Measurements from ENCODE around the gene RIPK1. TPM values are rescaled to one million over a fixed set of nuclear protein-coding genes. Genes with fewer than 3 reads are reported as not detected.
A peak's percentile ranks its signal among the peaks of the same experiment; 100 is the strongest.

Gene RIPK1
- total RNA-seq, 1 donor from 2014 or later, result 26.3 TPM

DNA sequence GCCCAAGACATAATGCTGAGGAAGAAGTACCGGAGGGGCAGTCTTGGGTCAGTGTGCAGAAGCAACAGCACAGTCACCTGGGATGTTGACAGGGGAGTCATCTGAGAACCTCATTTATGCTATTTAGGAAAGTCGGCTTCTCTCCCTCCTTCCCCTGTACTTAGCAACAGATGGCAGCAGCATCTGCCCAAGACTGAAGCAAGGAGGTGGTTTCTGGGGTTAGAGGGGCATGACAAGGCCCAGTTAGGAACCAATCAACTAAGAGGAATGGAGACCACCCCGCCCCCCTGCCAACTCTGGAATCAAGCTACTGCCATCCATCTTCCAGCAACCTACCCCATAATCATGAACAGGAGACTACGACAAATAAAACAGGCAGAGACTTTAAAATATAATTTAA, 21.7 kb downstream of the RIPK1 start:
- no peak for ATAC-seq
- TF ChIP-seq, protein P1, sequence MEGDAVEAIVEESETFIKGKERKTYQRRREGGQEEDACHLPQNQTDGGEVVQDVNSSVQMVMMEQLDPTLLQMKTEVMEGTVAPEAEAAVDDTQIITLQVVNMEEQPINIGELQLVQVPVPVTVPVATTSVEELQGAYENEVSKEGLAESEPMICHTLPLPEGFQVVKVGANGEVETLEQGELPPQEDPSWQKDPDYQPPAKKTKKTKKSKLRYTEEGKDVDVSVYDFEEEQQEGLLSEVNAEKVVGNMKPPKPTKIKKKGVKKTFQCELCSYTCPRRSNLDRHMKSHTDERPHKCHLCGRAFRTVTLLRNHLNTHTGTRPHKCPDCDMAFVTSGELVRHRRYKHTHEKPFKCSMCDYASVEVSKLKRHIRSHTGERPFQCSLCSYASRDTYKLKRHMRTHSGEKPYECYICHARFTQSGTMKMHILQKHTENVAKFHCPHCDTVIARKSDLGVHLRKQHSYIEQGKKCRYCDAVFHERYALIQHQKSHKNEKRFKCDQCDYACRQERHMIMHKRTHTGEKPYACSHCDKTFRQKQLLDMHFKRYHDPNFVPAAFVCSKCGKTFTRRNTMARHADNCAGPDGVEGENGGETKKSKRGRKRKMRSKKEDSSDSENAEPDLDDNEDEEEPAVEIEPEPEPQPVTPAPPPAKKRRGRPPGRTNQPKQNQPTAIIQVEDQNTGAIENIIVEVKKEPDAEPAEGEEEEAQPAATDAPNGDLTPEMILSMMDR (IDR thresholded peaks at IDR 0.05), result no peak
- intact Hi-C loops (cut with DNase I), result no loop called here
- Histone ChIP-seq H3K4me3 (no peak overlapping the region), H3K27ac (no peak overlapping the region), H3K27me3 (ENCODE audit: low read depth) (no peaks in the 10 kb centered on the region), H3K4me1 (no peaks in the 10 kb centered on the region), H3K9me3 (no peaks in the 10 kb centered on the region), H3K36me3 (peaks cover 66% of the 10 kb centered on the region)
- no peak for DNase-seq

DNA sequence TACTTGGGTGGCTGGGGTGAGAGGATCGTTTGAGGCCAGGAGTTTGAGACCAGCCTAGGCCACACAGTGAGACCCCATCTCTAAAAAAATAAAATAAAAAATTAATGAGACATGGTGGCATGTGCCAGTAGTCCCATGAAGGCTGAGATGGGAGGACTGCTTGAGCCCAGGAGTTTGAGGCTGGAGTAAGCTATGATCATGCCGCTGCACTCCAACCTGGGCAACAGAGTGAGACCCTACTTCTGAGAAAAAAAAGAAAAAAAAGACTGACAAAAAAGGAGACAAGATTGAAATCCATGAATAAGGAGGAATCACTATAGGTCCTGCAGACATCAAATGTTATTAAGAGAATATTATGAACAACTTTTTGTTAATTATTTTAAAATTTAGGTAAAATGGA, 26.5 kb downstream of the RIPK1 start:
- H3K27me3 ChIP-seq (ENCODE audit: low read depth), result no peaks in the 10 kb centered on the region
- no peak overlapping the region for H3K27ac ChIP-seq
- no peaks in the 10 kb centered on the region for H3K9me3 ChIP-seq
- TF ChIP-seq, protein P1 (IDR thresholded peaks at IDR 0.05), result no peak
- ATAC-seq (no peak), DNase-seq (no peak)
- no peak overlapping the region for H3K4me3 ChIP-seq
- peaks cover 68% of the 10 kb centered on the region for H3K36me3 ChIP-seq
- intact Hi-C loops (cut with DNase I), result no loop called here
- no peaks in the 10 kb centered on the region for H3K4me1 ChIP-seq

DNA sequence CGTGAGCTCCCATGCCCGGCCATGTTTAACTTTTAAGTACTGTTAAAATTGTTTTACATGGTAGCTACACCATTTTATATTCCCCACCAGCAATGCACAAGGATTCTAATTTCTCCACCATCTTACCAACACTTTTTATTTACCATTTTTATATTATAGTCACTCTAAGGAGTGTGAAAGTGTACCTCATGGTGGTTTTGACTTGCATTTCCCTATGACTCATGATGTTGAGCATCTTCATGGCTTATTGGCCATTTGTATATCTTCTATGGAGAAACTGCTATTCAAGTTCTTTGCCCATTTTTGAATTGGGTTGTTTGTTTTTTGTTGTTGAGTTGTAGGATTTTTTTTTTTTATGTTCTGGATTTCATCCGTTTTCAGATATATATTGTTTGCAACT, 34.6 kb downstream of the RIPK1 start:
- H3K36me3 ChIP-seq, result peaks cover 99% of the 10 kb centered on the region

DNA sequence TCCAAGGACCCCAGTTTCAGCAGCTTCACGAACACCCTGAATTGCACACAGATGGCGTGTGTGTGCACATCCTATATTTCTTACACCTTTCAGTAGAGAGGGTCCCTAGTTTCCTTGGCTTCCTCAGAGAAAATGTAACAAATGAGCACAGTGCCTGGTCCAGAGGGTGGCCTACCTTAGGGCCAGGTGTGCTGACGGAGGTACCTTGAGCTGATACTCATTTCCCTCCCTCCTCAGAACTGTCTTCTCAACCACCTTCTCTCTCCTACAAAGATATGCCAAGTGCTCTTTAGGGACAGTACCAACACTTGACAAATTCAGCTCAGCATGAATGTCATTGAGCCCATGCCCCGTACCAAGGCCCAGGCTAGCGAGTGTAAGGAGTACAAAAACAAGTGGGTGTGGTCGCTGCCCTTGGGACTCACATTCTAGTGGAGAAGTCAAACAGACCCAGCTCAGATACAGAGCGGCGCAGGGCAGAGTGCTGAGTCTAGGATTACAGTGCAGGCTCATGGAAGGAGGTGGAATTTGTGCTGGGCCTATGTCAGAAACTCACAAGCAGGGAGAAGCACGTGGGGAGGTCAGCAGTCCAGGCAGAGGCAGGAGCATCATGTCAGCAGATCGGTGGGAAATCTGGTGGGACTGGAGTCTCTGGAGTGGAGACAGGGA, 40.6 kb downstream of the RIPK1 start:
- Histone ChIP-seq H3K27me3 (ENCODE audit: low read depth) (no peaks in the 10 kb centered on the region), H3K9me3 (no peaks in the 10 kb centered on the region), H3K36me3 (peaks cover 98% of the 10 kb centered on the region), H3K27ac (no peak overlapping the region), H3K4me1 (no peaks in the 10 kb centered on the region), H3K4me3 (no peak overlapping the region)
- ATAC-seq (peak; percentile 48 to 72), DNase-seq (no peak)
- TF ChIP-seq, protein P1 (IDR thresholded peaks at IDR 0.05), result no peak
- intact Hi-C loops (cut with DNase I), result no loop called here

More for the DNA sequence above, 34.6 kb downstream of the RIPK1 start:
- Histone ChIP-seq H3K4me3 (no peak overlapping the region), H3K4me1 (no peaks in the 10 kb centered on the region), H3K27me3 (ENCODE audit: low read depth) (no peaks in the 10 kb centered on the region), H3K27ac (no peak overlapping the region), H3K9me3 (no peaks in the 10 kb centered on the region)
- TF ChIP-seq, protein P1 (IDR thresholded peaks at IDR 0.05), result no peak
- DNase-seq, result no peak
- ATAC-seq, result no peak
- intact Hi-C loops (cut with DNase I), result no loop called here

DNA sequence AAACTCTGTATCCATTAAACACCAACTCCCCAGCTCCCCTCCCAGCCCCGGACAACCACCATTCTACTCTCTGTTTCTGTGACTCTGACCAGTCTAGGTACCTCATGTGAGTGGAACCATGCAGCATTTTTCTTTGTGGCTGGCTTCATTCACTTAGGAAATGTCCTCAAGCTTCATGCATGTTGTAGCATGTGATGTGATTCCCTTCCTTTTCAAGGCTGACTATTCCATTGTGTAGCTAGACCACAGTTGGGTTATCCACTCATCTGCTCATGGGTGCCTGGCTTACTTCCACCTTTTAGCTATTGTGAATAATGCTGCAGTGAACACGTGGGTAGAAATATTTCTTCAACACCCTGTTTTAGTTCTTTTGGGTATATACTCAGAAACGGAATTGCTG, 41.5 kb downstream of the RIPK1 start:
- intact Hi-C loops (cut with DNase I), result no loop called here
- H3K36me3 ChIP-seq, result peaks cover 98% of the 10 kb centered on the region
- H3K4me3 ChIP-seq, result no peak overlapping the region
- H3K27me3 ChIP-seq (ENCODE audit: low read depth), result no peaks in the 10 kb centered on the region
- H3K9me3 ChIP-seq, result no peaks in the 10 kb centered on the region
- ATAC-seq (no peak), DNase-seq (no peak)
- H3K4me1 ChIP-seq, result no peaks in the 10 kb centered on the region
- TF ChIP-seq, protein P1 (IDR thresholded peaks at IDR 0.05), result no peak
- H3K27ac ChIP-seq, result no peak overlapping the region
